HG02852 (cell line): ENCODE data around the gene SPTBN4.
"Not testable (repeated sequence)": the region's sequence is repeated elsewhere in the genome, so short reads cannot be mapped to it uniquely, and the experiment has no call there.

Source experiments
- ATAC-seq: cut with Tn5 transposase; IDR thresholded peaks from one replicate; pipeline ENCODE4 v1.9.1; 2021; ENCODE audit warnings: mild to moderate bottlenecking, moderate library complexity; ENCODE audit not compliant: unreplicated experiment

The SPTBN4 gene

DNA sequence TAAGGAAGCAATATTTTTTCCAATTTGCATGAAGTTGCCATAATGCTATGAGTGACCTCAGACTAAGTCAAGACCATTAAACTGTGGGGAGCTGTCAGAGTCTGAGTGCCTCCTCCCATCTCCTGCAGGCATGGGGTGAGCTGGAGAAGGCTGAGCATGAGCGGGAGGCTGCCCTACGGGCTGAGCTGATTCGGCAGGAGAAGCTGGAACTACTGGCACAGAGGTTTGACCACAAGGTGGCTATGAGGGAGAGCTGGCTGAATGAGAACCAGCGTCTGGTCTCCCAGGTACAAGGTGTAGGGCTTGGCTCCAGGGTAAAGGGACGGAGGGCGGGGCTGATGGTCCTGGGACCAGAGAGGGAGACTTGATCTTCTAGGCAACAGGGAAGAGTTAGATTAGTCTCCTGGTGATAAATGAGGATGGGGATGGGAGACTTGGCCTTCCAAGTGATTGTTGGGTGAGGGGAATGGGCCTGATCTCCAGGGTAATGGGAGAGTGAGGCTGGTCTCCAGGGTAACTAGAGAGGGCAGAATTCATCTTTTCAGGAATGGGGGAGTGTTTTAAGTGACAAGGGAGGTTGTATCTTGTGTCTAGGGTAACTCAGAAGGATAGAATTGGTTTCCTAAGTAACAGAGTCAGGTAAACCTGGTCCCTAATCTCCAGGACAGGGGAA lies 36.0 kb downstream of the SPTBN4 start:
- no peak for ATAC-seq

DNA sequence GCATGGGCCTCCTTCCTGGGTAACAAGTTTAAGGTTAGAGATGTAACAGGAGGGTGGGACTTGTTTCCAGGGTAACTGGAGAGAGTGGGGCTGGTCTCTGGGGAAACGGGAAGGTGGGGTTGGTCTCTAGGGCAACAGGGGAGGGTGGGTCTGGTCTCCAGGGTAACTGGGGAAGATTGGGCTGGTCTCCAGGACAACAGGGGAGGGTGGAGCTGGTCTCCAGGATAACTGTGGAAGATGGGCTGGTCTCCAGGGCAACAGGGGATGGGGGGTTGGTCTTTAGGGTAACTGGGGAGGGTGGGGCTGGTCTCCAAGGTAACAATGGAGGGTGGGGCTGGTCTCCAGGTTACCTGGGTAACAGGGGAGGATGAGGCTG lies 36.5 kb downstream of the SPTBN4 start:
- ATAC-seq = no peak

DNA sequence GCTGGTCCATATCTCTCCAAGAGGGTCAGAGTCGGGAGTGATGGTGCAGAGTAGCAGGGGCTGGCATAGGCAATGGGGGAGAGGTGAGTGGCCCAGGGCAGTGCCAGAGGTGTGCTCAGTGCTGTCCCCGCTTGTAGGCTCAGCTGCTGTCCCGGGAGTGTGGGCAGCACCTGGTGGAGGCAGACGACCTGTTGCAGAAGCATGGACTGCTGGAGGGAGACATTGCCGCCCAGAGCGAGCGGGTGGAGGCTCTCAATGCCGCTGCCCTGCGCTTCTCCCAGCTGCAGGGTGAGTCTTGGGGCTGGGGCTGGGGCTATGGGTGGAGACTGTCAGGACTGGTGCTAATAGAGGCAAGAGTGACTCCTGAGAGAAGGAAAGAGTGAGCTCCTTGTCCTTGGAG lies 39.3 kb downstream of the SPTBN4 start:
- no peak for ATAC-seq

DNA sequence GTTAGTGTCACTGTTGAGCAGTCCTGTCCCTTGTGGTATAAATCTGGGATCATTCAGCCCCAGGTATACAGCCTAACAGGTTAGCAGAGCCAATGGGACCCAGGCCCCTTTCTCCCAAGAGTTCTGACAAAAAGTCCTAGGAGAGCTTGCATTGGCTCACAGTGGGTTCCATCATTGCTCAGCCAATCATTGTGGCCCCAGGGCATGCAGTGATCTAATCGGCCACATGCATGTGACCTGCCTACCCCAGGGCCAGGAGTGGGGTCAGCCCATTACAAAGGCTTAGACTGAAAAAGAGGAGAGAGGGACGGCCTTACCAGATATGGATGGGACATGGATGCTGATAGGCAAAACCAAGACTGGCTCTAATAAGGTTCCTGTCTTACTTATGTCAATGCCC lies 41.1 kb downstream of the SPTBN4 start:
- no peak for ATAC-seq

DNA sequence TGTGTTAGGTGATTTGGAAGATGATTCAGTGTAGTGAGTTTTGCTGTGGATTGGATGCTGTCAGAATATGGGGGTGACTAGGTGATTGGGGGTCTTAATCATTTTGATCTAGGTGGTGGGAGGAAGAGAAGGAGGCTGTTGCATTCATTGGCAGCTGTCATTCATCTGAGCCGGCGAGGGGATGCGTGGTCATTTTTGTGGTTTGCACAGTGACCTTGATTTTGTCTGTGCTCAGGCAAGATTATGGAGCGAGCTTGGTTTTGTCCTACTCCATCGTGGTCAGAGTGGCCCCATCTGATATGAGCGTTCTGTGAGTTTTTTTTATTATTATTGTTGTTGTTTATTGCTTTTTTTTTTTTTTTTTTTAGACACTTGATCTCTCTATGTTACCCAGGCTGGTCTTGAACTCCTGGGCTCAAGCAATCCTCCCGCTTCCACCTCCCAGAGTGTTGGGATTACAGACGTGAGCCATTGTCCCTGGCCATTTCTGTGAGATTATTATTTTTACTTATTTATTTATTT lies 42.0 kb downstream of the SPTBN4 start:
- ATAC-seq = no peak

DNA sequence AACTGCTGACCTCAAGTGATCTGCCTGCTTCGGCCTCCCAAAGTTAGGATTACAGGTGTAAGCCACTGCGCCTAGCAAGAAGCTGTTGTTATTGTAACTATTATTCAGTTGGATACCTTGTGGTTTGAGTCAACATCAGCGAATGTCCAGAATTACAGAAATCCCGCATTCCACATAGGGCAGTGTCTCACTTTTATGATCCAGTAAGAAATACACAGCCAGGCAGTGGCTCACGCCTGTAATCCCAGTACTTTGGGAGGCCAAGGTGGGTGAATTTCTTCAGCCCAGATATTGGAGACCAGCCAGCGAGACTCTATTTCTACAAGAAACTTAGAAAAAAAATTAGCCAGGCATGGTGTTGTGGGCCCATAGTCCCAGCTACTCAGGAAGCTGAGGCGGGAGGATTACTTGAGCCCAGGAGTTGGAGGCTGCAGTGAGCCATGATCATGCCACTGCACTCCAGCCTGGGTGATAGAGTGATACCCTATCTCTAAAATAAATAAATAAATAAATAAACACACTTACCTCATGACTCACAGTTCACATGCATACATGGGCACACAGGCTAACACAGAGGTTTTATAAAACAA lies 43.8 kb downstream of the SPTBN4 start:
- ATAC-seq = no peak

DNA sequence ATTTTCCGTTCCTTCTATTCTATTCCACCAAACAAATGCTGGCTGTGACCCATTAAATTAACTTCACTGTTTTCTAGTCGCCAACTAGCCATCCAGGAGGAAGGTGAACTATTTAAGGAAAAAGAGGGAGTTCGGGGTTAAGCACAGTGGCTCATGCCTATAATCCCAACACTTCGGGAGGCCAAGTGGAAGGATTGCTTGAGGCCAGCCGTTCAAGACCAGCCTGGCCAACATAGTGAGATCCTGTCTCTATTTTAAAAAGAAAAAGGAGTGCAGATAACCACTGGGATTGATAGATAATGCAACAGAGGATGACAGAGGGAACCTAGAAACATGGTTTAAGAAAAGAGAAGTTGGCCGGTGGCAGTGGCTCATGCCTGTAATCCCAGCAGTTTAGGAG lies 44.7 kb downstream of the SPTBN4 start:
- no peak for ATAC-seq

DNA sequence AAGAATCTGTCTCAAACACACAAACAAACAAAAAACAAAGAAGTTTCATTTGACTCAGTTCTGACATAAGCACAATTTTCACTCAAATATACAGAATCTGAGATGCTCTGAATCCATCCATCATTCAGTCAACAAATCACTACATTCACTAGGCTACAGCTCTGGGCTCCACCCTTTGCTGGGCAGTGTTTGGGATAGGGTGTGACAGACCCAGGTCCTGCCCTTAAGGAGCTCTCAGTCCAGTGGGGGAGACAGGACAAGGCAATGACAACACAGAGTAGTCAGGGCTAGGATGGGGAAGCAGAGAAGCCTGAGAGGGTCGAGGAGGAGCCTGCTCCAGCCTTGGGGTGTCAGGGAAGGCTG lies 45.3 kb downstream of the SPTBN4 start:
- ATAC-seq = no peak

DNA sequence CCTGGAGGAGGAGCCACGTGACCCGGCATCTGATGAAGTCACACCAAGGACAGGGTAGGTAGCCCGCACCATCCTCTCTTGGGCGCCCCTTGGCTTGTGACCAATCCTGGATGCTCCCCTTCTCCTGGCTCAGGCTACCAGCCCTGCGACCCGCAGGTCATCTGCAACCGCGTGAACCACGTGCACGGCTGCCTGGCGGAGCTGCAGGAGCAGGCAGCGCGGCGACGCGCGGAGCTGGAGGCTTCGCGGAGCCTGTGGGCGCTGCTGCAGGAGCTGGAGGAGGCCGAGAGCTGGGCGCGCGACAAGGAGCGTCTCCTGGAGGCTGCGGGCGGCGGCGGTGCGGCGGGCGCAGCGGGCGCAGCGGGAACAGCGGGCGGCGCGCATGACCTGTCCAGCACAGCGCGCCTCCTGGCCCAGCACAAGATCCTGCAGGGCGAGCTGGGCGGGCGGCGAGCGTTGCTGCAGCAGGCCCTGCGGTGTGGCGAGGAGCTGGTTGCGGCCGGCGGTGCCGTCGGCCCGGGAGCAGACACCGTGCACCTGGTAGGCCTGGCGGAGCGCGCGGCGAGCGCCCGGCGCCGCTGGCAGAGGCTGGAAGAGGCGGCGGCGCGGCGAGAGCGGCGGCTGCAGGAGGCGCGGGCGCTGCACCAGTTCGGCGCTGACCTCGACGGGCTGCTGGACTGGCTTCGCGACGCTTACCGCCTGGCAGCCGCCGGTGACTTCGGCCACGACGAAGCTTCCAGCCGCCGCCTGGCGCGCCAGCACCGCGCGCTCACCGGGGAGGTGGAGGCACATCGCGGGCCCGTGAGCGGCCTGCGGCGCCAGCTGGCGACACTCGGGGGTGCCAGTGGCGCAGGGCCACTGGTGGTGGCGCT lies 45.9 kb downstream of the SPTBN4 start:
- no peak for ATAC-seq

DNA sequence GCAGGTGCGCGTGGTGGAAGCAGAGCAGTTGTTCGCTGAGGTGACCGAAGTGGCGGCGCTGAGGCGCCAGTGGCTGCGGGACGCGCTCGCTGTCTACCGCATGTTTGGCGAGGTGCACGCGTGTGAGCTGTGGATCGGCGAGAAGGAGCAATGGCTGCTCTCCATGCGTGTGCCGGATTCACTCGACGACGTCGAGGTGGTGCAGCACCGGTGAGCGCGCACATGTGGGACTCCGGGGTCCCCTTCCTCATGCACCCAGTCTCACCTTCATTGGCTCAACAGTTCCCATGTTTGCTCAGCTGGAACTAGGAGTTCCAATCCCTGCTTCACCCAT lies 46.5 kb downstream of the SPTBN4 start:
- ATAC-seq = no peak

DNA sequence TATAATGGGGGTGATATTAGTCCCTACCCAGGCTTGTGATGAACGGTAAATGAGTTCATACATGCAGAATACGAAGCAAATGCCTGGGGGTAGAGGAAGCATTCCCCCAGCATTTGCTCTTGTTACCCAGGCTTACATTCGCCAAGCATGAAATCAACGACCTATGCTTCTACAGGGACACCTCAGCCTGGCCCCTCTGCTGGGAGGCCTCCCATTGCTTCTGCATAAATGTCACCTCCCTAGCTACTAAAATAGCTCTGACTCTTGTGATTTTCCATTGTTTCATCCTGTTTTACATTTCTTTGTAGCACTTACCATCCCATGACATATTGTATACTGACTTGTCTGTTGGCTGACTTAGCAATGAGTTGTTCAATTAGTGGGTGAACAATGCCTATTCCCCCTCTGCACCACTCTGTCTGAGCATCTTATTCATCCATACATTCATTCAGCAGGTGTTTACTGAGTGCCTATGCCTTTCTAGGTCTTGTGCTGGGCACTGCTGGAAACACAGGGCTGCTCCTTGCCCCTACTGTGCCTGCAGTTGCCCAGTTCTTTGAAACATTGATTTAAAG lies 47.0 kb downstream of the SPTBN4 start:
- ATAC-seq = no peak

DNA sequence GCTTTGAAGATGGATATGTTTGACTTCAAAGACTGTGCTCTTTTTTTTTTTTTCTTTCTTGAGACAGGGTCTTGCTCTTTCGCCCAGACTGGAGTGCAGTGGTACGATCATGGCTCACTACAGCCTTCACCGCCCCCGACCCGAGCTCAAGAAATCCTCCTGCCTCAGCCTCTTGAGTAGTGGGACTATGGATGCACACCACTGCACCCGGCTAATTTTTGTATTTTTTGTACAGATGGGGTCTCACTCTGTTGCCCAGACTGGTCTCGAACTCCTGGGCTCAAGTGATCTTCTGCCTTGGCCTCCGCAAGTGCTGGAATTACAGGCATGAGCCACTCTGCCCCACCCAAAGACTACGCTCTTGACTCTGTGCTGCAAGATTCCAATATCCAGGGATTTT lies 50.4 kb downstream of the SPTBN4 start:
- no peak for ATAC-seq

DNA sequence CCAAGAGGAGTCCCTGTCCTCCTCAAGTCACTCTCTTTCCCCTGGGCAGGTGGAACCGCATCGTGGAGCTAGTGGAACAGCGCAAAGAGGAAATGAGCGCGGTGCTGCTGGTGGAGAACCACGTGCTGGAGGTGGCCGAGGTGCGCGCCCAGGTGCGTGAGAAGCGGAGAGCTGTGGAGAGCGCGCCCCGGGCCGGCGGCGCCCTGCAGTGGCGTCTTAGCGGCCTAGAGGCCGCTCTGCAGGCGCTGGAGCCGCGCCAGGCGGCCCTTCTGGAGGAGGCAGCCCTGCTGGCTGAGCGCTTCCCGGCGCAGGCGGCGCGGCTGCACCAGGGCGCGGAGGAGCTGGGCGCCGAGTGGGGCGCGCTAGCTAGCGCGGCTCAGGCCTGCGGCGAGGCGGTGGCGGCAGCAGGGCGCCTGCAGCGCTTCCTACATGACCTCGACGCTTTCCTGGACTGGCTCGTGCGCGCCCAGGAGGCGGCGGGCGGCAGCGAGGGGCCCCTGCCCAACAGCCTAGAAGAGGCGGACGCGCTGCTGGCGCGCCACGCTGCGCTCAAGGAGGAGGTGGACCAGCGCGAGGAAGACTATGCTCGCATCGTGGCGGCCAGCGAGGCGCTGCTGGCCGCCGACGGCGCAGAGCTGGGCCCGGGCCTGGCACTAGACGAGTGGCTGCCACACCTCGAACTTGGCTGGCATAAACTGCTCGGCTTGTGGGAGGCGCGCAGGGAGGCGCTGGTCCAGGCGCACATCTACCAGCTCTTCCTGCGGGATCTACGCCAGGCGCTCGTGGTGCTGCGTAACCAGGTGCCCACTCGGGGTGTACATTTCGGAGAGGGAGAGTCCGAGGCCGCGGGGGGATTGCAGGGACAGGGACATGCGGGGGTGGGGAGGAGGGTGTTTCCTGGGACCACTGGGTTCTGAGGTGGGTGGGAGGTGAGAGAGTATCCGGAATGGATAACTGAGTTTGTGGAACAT lies 52.8 kb downstream of the SPTBN4 start:
- no peak for ATAC-seq

DNA sequence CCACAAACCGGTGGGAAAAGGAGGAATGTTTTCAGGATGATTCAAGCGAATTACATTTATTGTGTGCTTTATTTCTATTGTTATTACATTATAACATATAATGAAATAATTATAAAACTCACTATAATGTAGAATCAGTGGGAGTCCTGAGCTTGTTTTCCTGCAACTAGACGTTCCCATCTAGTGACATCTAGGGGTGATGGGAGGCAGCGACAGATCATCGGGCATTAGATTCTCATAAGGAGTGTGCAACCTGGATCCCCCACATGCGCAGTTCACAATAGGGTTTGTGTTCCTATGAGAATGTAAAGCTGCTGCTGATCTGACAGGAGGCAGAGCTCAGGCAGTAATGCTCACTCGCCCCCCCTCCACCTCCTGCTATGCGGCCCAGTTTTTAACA lies 54.5 kb downstream of the SPTBN4 start:
- no peak for ATAC-seq

DNA sequence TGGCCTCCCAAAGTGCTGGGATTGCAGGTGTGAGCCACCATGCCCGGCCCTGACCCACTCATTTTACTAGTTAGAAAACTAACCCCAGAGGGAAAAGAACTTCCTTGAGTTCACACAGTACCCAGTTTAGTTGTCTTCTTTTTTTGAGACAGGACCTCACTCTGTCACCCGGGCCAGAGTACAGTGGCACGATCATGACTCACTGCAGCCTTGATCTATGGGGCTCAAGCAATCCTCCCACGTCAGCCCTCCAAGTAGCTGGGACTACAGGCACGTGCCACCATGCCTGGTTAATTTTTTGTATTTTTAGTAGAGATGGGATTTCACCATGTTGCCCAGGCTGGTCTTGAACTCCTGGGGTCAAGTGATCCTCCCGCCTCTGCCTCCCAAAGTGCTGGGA lies 55.1 kb downstream of the SPTBN4 start:
- not testable (repeated sequence) for ATAC-seq

DNA sequence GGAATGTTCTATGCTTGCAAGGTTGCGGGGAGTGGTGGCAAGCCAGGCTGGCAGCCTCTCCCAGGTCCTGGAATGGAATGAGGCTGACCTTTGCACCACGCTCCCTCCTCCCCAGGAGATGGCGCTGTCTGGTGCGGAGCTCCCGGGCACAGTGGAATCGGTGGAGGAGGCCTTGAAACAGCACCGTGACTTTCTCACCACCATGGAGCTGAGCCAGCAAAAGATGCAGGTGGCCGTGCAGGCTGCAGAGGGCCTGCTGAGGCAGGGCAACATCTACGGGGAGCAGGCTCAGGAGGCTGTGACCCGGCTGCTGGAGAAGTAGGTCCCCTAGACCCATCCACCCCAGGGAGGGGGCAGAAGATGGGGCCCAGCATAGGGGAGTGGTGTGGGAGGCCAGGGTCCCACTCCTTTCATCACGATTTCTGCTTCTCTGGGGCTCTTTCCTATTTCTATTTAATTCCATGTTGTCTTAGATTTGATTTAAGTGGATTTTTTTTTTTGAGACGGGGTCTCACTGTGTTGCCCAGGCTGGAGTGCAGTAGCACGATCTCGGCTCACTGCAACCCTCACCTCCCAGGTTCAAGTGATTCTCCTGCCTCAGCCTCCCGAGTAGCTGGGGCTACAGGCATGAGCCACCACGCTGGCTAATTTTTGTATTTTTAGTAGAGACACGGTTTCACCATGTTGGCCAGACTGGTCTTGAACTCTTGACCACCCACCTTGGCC lies 56.7 kb downstream of the SPTBN4 start:
- no peak for ATAC-seq

DNA sequence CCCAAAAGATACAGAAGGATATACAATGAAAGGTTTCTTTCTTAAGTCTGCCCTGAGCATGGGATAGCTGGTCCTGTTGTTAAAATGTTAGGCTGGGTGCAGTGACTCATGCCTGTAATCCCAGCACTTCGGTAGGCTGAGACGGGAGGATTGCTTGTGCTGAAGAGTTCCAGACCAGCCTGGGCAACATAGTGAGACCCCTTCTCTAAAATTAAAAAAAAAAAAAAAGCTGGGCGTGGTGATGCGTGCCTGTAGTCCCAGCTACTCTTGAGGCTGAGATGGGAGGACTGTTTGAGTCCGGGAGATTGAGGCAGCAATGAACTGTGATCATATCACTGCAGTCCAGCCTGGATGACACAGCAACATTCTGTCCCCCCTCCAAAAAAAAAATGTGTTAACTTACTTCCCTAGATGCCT lies 57.3 kb downstream of the SPTBN4 start:
- no peak for ATAC-seq

DNA sequence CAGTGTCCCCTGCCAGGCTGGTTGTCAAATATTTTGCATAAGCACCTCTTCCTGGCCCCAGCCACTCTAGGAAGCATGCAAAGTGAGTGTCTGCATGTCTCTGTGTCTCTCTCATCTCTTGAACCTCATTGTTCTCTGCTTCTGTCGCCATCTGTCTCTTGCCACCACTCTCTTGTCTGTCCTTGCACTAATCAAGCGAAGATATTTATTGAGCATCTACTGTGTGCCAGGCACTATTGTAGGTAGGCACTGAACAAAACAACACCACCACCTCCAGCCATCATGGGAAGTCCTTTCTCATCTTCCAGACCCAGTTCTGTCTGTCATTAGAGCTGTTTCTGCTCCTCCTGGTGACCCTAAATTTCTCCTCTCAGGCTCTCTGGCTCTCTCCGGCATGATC lies 57.9 kb downstream of the SPTBN4 start:
- ATAC-seq = no peak

DNA sequence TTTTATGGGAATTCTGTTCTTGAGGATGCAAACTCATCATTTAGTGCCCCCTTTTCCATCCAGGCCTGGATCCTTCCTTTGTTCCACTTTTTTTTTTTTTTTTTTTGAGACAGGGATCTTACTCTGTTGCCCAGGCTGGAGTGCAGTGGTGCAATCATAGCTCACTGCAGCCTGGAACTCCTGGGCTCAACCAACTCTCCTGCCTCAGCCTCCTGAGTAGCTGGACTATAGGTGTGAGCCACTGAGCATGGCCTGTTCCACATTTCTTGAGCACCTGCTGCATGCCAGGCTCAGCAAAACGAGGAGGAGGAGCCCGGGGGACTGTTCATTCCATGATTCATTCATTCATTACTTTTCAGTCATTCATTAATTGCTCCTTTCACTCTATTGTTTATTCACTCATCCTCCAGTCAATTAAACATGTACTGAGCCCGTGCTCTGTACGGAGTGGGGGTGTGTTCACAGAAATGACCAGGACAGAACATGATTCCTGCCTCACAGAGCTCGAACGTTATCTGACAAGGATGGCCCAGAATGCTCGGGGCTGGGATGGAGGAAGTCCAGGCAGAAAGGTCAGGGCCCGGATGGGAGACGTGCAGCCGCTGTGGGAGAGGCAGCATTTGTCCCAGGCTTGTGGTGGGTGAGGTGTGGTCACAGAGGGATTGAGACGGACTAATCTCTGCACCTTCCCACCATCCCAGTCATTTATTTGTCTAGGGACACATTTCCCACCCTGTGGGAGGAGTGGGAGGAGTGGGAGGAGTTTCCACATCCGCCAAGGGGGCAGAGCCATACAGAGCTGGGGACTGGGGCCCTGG lies 58.6 kb downstream of the SPTBN4 start:
- no peak for ATAC-seq
